HCT116 (cell line): ENCODE results near the gene HLA-DOA. TPM values are rescaled to one million over a fixed set of nuclear protein-coding genes. Genes with fewer than 3 reads are reported as not detected.

Source experiments
- ATAC-seq: fragments of 200-7000 bp; cut with Tn5 transposase; 2 replicates; pipeline ENCODE4 v1.9.1; 2020; ENCODE audit warnings: mild to moderate bottlenecking, moderate library complexity
- BruUV-seq: library from RNA; stranded (reverse); fragments of 400-500 nt; replicated peaks from 2 replicates; lab custom pipeline; 2021; lab: Mats Ljungman, UMichigan
- CTCF ChIA-PET: fragments of 300-600 bp; sonication (Branson Sonifier 250); formaldehyde crosslinking; loops from one replicate; lab custom pipeline; 2021; ENCODE audit warnings: antibody characterized with exemption; lab: Charles Lee
- POLR2A ChIA-PET: fragments of 300-600, 350-600 bp; sonication (Branson Sonifier 250); formaldehyde crosslinking; loops from one replicate; lab custom pipeline; 2021; ENCODE audit warnings: antibody characterized with exemption; lab: Charles Lee
- RAD21 ChIA-PET, 2 experiments: fragments of 300-600 bp; sonication (Branson Sonifier 250); formaldehyde crosslinking; loops; one replicate each; lab custom pipeline; 2023; ENCODE audit warnings: low total read pairs in 2 of 2; ENCODE audit not compliant: uncharacterized antibody in 2 of 2, unreplicated experiment in 2 of 2, low non-redundant PET in 1 of 2; lab: Charles Lee
- DNase-seq: peaks from one replicate; pipeline ENCODE4 v3.0.0-alpha.2; 2010; ENCODE audit warnings: low read depth, low spot score
- H2AFZ ChIP-seq: fragments of 200-600 bp; shearing (Covaris generic), sonication (generic); 2 replicates; pipeline ENCODE4 v1.6.1; 2017; ENCODE audit warnings: low read depth, mixed run types, mixed read lengths, antibody characterized with exemption, low read length; ENCODE audit not compliant: poor library complexity, severe bottlenecking
- H3K27ac ChIP-seq: 2 replicates; pipeline ENCODE4 v1.5.1; 2012; ENCODE audit warnings: low read depth, low read length
- H3K27me3 ChIP-seq: fragments of 200-600 bp; sonication (generic); 2 replicates; pipeline ENCODE4 v1.6.1; 2016; ENCODE audit warnings: mixed run types, low read length, mixed read lengths; ENCODE audit not compliant: insufficient read depth
- H3K36me3 ChIP-seq, 2 experiments: fragments of 200-500 bp in 1 of 2; fragments of 200-600 bp in 1 of 2; sonication (Bioruptor generic) in 1 of 2; sonication (generic) in 1 of 2; 2 replicates each; pipeline versions ENCODE4 v1.5.1 to v1.6.1; 2014 to 2016; ENCODE audit warnings: low read length in 2 of 2, inconsistent platforms in 1 of 2, mixed read lengths in 1 of 2, mixed run types in 1 of 2; ENCODE audit not compliant: insufficient read depth in 2 of 2, control insufficient read depth in 1 of 2
- H3K4me1 ChIP-seq, 2 experiments: fragments of 200-600 bp in 1 of 2; sonication (generic) in 1 of 2; 2 replicates each; pipeline versions ENCODE4 v1.5.1 to v1.6.1; 2012 to 2017; ENCODE audit warnings: low read length in 2 of 2, inconsistent platforms in 1 of 2, mild to moderate bottlenecking in 1 of 2, mixed read lengths in 1 of 2, mixed run types in 1 of 2, moderate library complexity in 1 of 2; ENCODE audit not compliant: insufficient read depth in 2 of 2, control insufficient read depth in 1 of 2
- H3K4me2 ChIP-seq: fragments of 200-600 bp; sonication (generic); 2 replicates; pipeline ENCODE4 v1.6.1; 2017; ENCODE audit warnings: mixed run types, low read length, mixed read lengths
- H3K4me3 ChIP-seq, 2 experiments: fragments of 200-600 bp in 1 of 2; sonication (generic) in 1 of 2; replicated peaks in 1 of 2; 2 replicates each; pipeline ENCODE4 v1.5.1; 2011 to 2016; ENCODE audit warnings: low read length in 2 of 2, control low read depth in 1 of 2, low read depth in 1 of 2, mild to moderate bottlenecking in 1 of 2, mixed read lengths in 1 of 2, mixed run types in 1 of 2
- H3K79me2 ChIP-seq: fragments of 200-600 bp; sonication (generic); 2 replicates; pipeline ENCODE4 v1.6.1; 2017; ENCODE audit warnings: mild to moderate bottlenecking, mixed run types, low read length, moderate library complexity, mixed read lengths; ENCODE audit not compliant: insufficient read depth
- H3K9ac ChIP-seq: fragments of 200-600 bp; sonication (generic); 2 replicates; pipeline ENCODE4 v1.6.1; 2016; ENCODE audit warnings: low read length, mixed read lengths
- H3K9me2 ChIP-seq: fragments of 200-600 bp; sonication (generic), shearing (Covaris generic); 2 replicates; pipeline ENCODE4 v1.6.1; 2017; ENCODE audit warnings: mixed run types, mild to moderate bottlenecking, moderate library complexity; ENCODE audit not compliant: insufficient read depth
- H3K9me3 ChIP-seq, 2 experiments: fragments of 200-500 bp in 1 of 2; fragments of 200-600 bp in 1 of 2; sonication (Bioruptor generic) in 1 of 2; sonication (generic) in 1 of 2; 2 replicates each; pipeline ENCODE4 v1.6.1; 2014 to 2017; ENCODE audit warnings: low read length in 2 of 2, mixed read lengths in 2 of 2, inconsistent platforms in 1 of 2, low read depth in 1 of 2, mild to moderate bottlenecking in 1 of 2, mixed run types in 1 of 2, moderate library complexity in 1 of 2; ENCODE audit not compliant: control insufficient read depth in 1 of 2, insufficient read depth in 1 of 2
- H4K20me1 ChIP-seq: fragments of 200-600 bp; sonication (generic), shearing (Covaris generic); 2 replicates; pipeline ENCODE4 v1.6.1; 2017; ENCODE audit warnings: mixed run types, mild to moderate bottlenecking, moderate library complexity; ENCODE audit not compliant: insufficient read depth
- JUND ChIP-seq: IDR thresholded peaks from 2 replicates; pipeline ENCODE4 v1.6.1; 2012
- POLR2AphosphoS5 ChIP-seq: IDR thresholded peaks from 2 replicates; pipeline ENCODE4 v1.6.1; 2011; ENCODE audit warnings: mild to moderate bottlenecking, low read depth, low read length, moderate library complexity
- RAD21 ChIP-seq: IDR thresholded peaks from 2 replicates; pipeline ENCODE4 v1.6.1; 2012; ENCODE audit warnings: low read depth, mild to moderate bottlenecking
- YY1 ChIP-seq: IDR thresholded peaks from 2 replicates; pipeline ENCODE4 v1.6.1; 2011; ENCODE audit warnings: low read length, low read depth, moderate library complexity, mild to moderate bottlenecking; ENCODE audit not compliant: insufficient replicate concordance; ENCODE audit errors: extremely low read depth
- ZFX ChIP-seq: fragments of 450-650 bp; IDR thresholded peaks from 2 replicates; pipeline ENCODE4 v1.6.1; 2017
- intact Hi-C: fragments of 100-400 bp; cut with micrococcal nuclease; formaldehyde crosslinking; loops from 2 replicates; pipeline ENCODE4 v1.10.0; 2022
- total RNA-seq: library from RNA; stranded (reverse); gene quantifications from one replicate; pipeline ENCODE4 v1.2.1, GENCODE V29; 2021; ENCODE audit not compliant: unreplicated experiment
- TF ChIP-seq, protein P1 (sequence below): IDR thresholded peaks from 2 replicates; pipeline ENCODE4 v1.6.1; 2012
- TF ChIP-seq, protein P2 (sequence below): IDR thresholded peaks from 2 replicates; pipeline ENCODE4 v1.6.1; 2012; ENCODE audit warnings: low read depth

Gene HLA-DOA
- total RNA-seq, 1 experiment from 2014 or later: 0.39 TPM

DNA sequence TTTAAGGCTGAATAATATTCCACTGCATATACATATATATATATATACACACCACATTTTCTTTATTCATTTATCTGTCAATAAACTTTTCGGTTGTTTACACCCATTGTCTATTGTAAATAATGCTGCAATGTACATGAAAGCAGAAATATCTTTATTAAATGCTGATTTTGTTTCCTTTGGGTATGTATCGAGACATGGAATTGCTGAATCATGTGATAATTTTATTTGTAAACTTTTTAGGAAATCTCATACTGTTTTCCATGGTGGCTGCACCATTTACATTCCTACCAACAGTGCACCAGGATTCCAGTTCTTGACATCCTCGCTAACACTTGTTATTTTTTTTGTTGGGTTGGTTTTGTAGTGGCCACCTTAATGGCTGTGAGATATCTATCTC is 14.1 kb upstream of the HLA-DOA start:
- CTCF ChIA-PET: interaction anchor here (1.1 kb wide), 1 partner anchor 101 kb away, joined by 3 read pairs; no protein-coding TSS in a partner anchor
- Histone ChIP-seq H3K36me3 (no peaks in the 10 kb centered on the region), H3K4me3 (no peak overlapping the region), H3K79me2 (no peaks in the 10 kb centered on the region), H3K27me3 (no peaks in the 10 kb centered on the region), H3K4me2 (no peak overlapping the region), H4K20me1 (no peaks in the 10 kb centered on the region), H3K4me1 (no peaks in the 10 kb centered on the region), H3K27ac (no peak overlapping the region), H3K9ac (no peak overlapping the region), H3K9me3 (no peaks in the 10 kb centered on the region), H2AFZ (no peak overlapping the region), H3K9me2 (no peaks in the 10 kb centered on the region)
- TF ChIP-seq, protein P1, sequence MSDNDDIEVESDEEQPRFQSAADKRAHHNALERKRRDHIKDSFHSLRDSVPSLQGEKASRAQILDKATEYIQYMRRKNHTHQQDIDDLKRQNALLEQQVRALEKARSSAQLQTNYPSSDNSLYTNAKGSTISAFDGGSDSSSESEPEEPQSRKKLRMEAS: no peak
- TF ChIP-seq YY1 (no peak), ZFX (no peak), POLR2AphosphoS5 (no peak), RAD21 (no peak), JUND (no peak)
- TF ChIP-seq, protein P2, sequence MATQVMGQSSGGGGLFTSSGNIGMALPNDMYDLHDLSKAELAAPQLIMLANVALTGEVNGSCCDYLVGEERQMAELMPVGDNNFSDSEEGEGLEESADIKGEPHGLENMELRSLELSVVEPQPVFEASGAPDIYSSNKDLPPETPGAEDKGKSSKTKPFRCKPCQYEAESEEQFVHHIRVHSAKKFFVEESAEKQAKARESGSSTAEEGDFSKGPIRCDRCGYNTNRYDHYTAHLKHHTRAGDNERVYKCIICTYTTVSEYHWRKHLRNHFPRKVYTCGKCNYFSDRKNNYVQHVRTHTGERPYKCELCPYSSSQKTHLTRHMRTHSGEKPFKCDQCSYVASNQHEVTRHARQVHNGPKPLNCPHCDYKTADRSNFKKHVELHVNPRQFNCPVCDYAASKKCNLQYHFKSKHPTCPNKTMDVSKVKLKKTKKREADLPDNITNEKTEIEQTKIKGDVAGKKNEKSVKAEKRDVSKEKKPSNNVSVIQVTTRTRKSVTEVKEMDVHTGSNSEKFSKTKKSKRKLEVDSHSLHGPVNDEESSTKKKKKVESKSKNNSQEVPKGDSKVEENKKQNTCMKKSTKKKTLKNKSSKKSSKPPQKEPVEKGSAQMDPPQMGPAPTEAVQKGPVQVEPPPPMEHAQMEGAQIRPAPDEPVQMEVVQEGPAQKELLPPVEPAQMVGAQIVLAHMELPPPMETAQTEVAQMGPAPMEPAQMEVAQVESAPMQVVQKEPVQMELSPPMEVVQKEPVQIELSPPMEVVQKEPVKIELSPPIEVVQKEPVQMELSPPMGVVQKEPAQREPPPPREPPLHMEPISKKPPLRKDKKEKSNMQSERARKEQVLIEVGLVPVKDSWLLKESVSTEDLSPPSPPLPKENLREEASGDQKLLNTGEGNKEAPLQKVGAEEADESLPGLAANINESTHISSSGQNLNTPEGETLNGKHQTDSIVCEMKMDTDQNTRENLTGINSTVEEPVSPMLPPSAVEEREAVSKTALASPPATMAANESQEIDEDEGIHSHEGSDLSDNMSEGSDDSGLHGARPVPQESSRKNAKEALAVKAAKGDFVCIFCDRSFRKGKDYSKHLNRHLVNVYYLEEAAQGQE: no peak
- DNase-seq (no peak), ATAC-seq (no peak)
- no TSS peak for BruUV-seq
- POLR2A ChIA-PET: no interaction called here
- RAD21 ChIA-PET: no interaction called here
- intact Hi-C loops: no loop called here
